Measurements from ENCODE around the gene PIK3C3. TPM values are rescaled to one million over a fixed set of nuclear protein-coding genes. Genes with fewer than 3 reads are reported as not detected.

The PIK3C3 gene
- 10 to 100 TPM; 61.3 to 77.4 (median 72.5) TPM for total RNA-seq

DNA sequence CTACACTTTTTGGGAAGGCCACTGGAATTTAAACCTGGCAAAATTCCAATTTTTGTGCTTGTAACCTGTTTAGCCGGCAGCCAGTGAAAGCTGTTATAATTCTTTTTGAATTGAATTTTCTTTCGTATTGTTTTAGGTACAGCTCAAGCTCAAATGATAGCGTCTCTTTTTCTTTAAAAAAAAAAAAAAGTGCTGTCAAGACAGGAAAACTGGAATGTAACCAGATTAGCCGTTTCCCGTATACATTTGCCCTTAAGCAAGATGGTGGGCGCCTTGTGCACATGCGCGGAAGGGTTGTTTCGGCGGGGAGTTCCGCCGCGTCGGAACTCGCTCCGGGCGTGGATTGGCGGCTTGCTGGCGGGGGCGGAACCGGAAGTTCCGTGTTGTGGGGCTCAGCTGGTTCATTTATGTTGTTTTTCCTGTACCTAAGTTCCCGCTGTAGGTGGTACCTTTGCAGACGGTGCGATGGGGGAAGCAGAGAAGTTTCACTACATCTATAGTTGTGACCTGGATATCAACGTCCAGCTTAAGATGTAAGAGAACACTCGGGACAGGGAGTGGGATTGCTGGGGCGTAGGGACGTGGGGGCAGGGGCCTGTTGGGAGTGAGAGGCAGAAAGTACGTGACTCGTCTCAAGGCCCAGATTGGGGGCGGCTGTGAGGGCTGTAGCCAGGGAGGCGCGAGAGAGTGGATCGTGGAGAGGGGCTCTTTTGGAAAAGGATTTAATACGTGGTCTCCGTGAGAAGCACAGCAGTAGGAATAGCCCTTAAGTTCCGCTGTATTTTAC is at the start of gene PIK3C3:
Gene PIK3C3 (plus strand): TSS at position 408 of the 787 bp plus-strand sequence. CDS start 58 bp downstream, at position 466.
- intact Hi-C loops (cut with DNase I): no loop called here
- H3K4me1 ChIP-seq: peaks cover 10 to 12% of the 10 kb centered on the region in 2 donors
- 1% methylated on average over 38 of the region's 38 CpGs for WGBS, 2 donors
- H3K27ac ChIP-seq: peak within 1 kb of the TSS in 2 of 3 donors; percentile 54 to 57
- H3K9me3 ChIP-seq: no peaks in the 10 kb centered on the region
- DNase-seq: peak; percentile 97 to 98
- peaks cover 0 to 11% of the 10 kb centered on the region in 2 donors for H3K36me3 ChIP-seq
- TF ChIP-seq POLR2A (IDR thresholded peaks at IDR 0.05): peak in 1 of 2 donors; percentile 54
- TF ChIP-seq, protein P1, sequence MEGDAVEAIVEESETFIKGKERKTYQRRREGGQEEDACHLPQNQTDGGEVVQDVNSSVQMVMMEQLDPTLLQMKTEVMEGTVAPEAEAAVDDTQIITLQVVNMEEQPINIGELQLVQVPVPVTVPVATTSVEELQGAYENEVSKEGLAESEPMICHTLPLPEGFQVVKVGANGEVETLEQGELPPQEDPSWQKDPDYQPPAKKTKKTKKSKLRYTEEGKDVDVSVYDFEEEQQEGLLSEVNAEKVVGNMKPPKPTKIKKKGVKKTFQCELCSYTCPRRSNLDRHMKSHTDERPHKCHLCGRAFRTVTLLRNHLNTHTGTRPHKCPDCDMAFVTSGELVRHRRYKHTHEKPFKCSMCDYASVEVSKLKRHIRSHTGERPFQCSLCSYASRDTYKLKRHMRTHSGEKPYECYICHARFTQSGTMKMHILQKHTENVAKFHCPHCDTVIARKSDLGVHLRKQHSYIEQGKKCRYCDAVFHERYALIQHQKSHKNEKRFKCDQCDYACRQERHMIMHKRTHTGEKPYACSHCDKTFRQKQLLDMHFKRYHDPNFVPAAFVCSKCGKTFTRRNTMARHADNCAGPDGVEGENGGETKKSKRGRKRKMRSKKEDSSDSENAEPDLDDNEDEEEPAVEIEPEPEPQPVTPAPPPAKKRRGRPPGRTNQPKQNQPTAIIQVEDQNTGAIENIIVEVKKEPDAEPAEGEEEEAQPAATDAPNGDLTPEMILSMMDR (IDR thresholded peaks at IDR 0.05): no peak
- no peaks in the 10 kb centered on the region for H3K27me3 ChIP-seq
- H3K4me3 ChIP-seq (replicated peaks in 1 of 3): peak within 1 kb of the TSS; percentile 50 to 91 (median 69)

DNA sequence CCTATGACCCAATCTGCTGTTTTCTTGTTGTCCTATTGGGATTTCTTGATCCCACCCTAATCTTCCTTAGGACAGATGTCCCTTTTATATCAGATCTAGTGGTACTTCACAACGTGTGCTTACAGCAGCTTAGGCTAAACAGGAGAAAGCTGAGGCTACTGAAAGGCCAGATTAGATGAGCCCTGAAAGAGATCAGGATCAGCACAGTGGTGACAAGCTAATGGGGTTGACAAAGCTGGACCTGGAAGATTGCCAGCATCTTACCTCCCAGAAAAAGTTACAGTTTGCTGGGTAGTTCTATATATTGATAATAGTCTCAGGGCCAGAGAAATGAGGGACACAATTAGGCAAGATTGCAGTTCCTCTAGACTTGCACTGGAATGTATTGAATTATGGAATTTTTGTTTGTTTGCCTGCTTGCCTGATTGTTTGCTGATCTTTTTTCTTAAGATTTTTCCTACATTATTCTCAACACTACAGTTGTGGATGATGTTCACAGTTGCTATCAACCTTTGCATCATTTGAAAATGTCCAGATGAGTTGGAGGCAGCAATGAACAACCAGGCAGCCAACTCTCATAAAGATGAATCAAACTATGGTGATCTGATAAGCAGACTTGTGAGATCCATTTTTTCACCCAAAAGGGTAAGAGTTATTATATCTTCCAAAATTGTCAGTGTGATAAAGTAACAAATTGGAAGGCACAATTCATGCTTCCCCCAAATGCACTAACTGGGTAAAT is 49.1 kb upstream of the PIK3C3 start:
- WGBS, 2 donors: 59 to 67% methylated on average over 1 of the region's 1 CpG
- Histone ChIP-seq H3K4me1 (no peaks in the 10 kb centered on the region), H3K27ac (no peak overlapping the region), H3K36me3 (no peaks in the 10 kb centered on the region), H3K9me3 (no peaks in the 10 kb centered on the region), H3K4me3 (replicated peaks in 1 of 3) (no peak overlapping the region), H3K27me3 (no peaks in the 10 kb centered on the region)
- intact Hi-C loops (cut with DNase I): no loop called here
- TF ChIP-seq, protein P1 (IDR thresholded peaks at IDR 0.05): no peak
- no peak for TF ChIP-seq POLR2A (IDR thresholded peaks at IDR 0.05)
- no peak for DNase-seq

DNA sequence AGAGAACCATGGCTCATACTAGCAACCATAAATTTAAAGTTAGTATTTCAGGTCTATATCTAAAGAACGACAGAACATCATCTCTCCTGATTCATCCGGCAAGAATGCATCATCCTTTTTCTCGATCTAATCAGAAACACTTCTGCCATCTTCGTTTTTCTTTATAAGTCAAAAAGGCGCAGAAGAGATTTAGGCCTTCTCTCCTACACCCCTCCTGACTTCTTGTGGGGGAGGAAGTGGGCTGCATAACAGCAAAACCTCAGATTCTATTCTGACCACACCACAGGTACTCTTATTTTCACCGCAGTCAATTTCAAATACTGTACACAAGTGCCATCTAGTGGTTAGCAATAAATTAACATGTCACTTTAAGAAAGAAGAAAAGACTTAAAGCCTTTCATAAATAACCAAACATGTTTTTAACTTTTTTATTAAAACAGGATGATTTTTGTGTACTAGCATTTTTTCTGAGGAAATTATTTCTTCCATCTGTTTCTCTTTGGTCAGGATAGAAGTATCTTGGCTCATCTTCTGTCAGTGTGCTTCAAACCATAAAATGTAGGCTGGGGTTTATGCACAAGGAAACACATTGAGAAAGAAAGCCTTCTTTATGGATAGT is 48.4 kb upstream of the PIK3C3 start:
- Histone ChIP-seq H3K4me1 (no peaks in the 10 kb centered on the region), H3K36me3 (no peaks in the 10 kb centered on the region), H3K9me3 (no peaks in the 10 kb centered on the region), H3K4me3 (replicated peaks in 1 of 3) (no peak overlapping the region), H3K27ac (no peak overlapping the region), H3K27me3 (no peaks in the 10 kb centered on the region)
- TF ChIP-seq POLR2A (IDR thresholded peaks at IDR 0.05): no peak
- TF ChIP-seq, protein P1 (IDR thresholded peaks at IDR 0.05): peak; percentile 11 to 68 (median 49)
- 37 to 38% methylated on average over 6 of the region's 6 CpGs for WGBS, 2 donors
- intact Hi-C loops (cut with DNase I): no loop called here
- no peak for DNase-seq

DNA sequence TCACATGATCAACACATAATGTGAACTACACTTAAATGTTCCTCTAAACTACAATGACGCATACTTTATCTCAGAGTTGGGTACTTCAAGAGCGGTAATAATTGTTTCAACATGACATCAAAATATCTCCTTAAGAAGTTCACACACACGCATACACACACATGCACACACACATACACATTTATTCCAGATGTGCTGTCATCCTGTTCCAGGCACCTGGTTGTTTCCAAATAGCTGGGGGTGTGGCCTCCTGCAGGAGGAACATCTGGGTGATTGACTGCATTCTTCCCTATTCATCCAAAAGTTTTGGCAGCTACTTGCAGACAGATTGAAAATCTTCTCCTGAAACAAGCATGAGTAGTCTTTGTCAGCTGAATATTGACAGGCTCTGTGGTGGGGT is 37.9 kb upstream of the PIK3C3 start:
- no peak for DNase-seq
- Histone ChIP-seq H3K4me3 (replicated peaks in 1 of 3) (no peak overlapping the region), H3K9me3 (no peaks in the 10 kb centered on the region), H3K36me3 (no peaks in the 10 kb centered on the region), H3K4me1 (no peaks in the 10 kb centered on the region), H3K27me3 (no peaks in the 10 kb centered on the region), H3K27ac (no peak overlapping the region)
- intact Hi-C loops (cut with DNase I): no loop called here
- TF ChIP-seq, protein P1 (IDR thresholded peaks at IDR 0.05): no peak
- TF ChIP-seq POLR2A (IDR thresholded peaks at IDR 0.05): no peak
- 89 to 94% methylated on average over 3 of the region's 3 CpGs for WGBS, 2 donors
